Liver (tissue), 3 donors: Measurements from ENCODE around the gene PPP1R13B.

Source experiments
- CTCF ChIP-seq: fragments of 150-350 bp; IDR thresholded peaks from 2 replicates; pipeline ENCODE4 v1.5.1; 2017; ENCODE audit warnings: improper control_type of control experiment, low read depth, low read length; ENCODE audit not compliant: missing input control
- EGR1 ChIP-seq, 2 donors: IDR thresholded peaks; 2 replicates each; pipeline ENCODE4 v1.6.1; 2016 to 2018; ENCODE audit warnings: antibody characterized with exemption in 2 of 2, low read depth in 2 of 2
- HNF4A ChIP-seq, 2 donors: conservative IDR thresholded peaks; 2 replicates each; pipeline ENCODE4 v1.6.1; 2016; ENCODE audit warnings: antibody characterized with exemption in 2 of 2, mild to moderate bottlenecking in 2 of 2
- JUND ChIP-seq, 2 donors: IDR thresholded peaks; 2 replicates each; pipeline ENCODE4 v1.6.1; 2016; ENCODE audit warnings: antibody characterized with exemption in 2 of 2
- MAX ChIP-seq: IDR thresholded peaks from 2 replicates; pipeline ENCODE4 v1.6.1; 2016; ENCODE audit warnings: antibody characterized with exemption
- NR2F2 ChIP-seq: IDR thresholded peaks from 2 replicates; pipeline ENCODE4 v1.6.1; 2016; ENCODE audit warnings: antibody characterized with exemption
- RAD21 ChIP-seq, 2 donors: IDR thresholded peaks; 2 replicates each; pipeline ENCODE4 v1.6.1; 2016; ENCODE audit warnings: antibody characterized with exemption in 2 of 2, mild to moderate bottlenecking in 2 of 2
- REST ChIP-seq: IDR thresholded peaks from 2 replicates; pipeline ENCODE4 v1.6.1; 2016; ENCODE audit warnings: antibody characterized with exemption, mild to moderate bottlenecking
- RXRA ChIP-seq, 2 donors: IDR thresholded peaks; 2 replicates each; pipeline ENCODE4 v1.6.1; 2017 to 2018; ENCODE audit warnings: antibody characterized with exemption in 2 of 2, mild to moderate bottlenecking in 1 of 2
- TAF1 ChIP-seq: conservative IDR thresholded peaks from 2 replicates; pipeline ENCODE4 v1.6.1; 2016; ENCODE audit warnings: antibody characterized with exemption, mild to moderate bottlenecking
- donor health status: healthy.
- donor health status: healthy.

- TF ChIP-seq CTCF (no peak), EGR1 (IDR thresholded peaks at IDR 0.05; ENCODE audit: low read depth in 2 of 2) (no peak), REST (no peak), MAX (no peak), TAF1 (no peak), JUND (IDR thresholded peaks at IDR 0.05) (no peak), RAD21 (IDR thresholded peaks at IDR 0.05) (no peak), HNF4A (conservative IDR thresholded peaks at IDR 0.05) (no peak), RXRA (IDR thresholded peaks at IDR 0.05) (no peak), NR2F2 (no peak)
Observed at GRCh38 chr14:103767336-103767894, 80.0 kb downstream of the PPP1R13B start.
